ENCODE measurements around the gene HPSE2. TPM values are rescaled to one million over a fixed set of nuclear protein-coding genes. Genes with fewer than 3 reads are reported as not detected.
A peak's percentile ranks its signal among the peaks of the same experiment; 100 is the strongest.

HPSE2 gene
- total and polyA plus RNA-seq, 2 of the 13 experiments (the other 11 are each of a cell fraction or from before 2014, with no cell fraction given) = 0.01 TPM; not detected in 1

DNA sequence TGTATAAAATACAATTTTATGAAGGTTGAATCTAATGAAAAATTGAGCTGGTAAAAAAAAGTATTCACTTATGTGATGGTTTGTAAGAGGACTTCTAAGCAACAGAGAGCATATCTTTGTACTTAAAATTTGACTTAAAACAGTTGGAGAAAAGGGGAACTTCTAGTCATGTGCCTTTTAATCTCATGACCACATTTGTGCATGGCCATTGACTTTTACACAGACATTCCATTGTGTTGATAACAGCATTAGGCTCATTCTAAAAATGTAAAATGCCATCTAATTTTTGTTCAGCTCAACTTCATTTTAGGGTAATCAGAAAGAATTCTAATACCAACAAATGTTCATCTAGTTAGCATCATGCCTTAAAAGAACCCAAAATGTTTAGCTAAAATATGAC lies 119.9 kb downstream of the HPSE2 start (continued):
- TF ChIP-seq, protein P1, sequence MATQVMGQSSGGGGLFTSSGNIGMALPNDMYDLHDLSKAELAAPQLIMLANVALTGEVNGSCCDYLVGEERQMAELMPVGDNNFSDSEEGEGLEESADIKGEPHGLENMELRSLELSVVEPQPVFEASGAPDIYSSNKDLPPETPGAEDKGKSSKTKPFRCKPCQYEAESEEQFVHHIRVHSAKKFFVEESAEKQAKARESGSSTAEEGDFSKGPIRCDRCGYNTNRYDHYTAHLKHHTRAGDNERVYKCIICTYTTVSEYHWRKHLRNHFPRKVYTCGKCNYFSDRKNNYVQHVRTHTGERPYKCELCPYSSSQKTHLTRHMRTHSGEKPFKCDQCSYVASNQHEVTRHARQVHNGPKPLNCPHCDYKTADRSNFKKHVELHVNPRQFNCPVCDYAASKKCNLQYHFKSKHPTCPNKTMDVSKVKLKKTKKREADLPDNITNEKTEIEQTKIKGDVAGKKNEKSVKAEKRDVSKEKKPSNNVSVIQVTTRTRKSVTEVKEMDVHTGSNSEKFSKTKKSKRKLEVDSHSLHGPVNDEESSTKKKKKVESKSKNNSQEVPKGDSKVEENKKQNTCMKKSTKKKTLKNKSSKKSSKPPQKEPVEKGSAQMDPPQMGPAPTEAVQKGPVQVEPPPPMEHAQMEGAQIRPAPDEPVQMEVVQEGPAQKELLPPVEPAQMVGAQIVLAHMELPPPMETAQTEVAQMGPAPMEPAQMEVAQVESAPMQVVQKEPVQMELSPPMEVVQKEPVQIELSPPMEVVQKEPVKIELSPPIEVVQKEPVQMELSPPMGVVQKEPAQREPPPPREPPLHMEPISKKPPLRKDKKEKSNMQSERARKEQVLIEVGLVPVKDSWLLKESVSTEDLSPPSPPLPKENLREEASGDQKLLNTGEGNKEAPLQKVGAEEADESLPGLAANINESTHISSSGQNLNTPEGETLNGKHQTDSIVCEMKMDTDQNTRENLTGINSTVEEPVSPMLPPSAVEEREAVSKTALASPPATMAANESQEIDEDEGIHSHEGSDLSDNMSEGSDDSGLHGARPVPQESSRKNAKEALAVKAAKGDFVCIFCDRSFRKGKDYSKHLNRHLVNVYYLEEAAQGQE (IDR thresholded peaks at IDR 0.05; ENCODE audit: borderline replicate concordance in 1 of 2, low read depth in 1 of 2, low read length in 2 of 2) = no peak
- TF ChIP-seq ZFP1 (CRISPR knock-in tag; IDR thresholded peaks at IDR 0.05) = no peak
- TF ChIP-seq ZNF883 (CRISPR knock-in tag; IDR thresholded peaks at IDR 0.05; ENCODE audit: not compliant biosample characterization) = no peak
- TF ChIP-seq ZBTB38 (CRISPR knock-in tag; IDR thresholded peaks at IDR 0.05) = no peak
- TF ChIP-seq, protein P2, sequence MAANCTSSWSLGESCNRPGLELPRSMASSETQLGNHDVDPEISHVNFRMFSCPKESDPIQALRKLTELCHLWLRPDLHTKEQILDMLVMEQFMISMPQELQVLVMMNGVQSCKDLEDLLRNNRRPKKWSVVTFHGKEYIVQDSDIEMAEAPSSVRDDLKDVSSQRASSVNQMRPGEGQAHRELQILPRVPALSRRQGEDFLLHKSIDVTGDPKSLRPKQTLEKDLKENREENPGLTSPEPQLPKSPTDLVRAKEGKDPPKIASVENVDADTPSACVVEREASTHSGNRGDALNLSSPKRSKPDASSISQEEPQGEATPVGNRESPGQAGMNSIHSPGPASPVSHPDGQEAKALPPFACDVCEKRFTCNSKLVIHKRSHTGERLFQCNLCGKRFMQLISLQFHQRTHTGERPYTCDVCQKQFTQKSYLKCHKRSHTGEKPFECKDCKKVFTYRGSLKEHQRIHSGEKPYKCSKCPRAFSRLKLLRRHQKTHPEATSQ (CRISPR knock-in tag; IDR thresholded peaks at IDR 0.05; ENCODE audit: borderline replicate concordance) = no peak
- no peak for TF ChIP-seq SNRNP70 (IDR thresholded peaks at IDR 0.05; ENCODE audit: low read depth, low read length)

DNA sequence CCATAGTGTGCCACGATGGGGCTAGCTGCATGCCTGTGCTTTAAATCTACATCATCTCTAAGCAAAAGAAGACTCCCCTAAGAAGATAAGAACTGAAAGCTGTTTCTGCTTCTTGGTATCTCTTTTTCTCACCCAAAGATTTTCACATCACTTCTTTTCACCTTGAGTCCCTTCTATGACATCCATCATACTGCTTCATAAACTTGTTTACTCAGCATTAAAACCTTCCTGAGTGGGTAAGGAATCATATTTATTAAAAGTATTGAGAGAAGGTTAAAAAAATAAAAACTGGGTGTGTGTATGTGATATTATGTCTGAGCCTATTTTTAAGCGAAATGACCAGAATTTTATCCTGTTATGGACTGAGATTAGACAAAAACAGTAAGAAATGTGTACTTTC lies 150.3 kb downstream of the HPSE2 start:
- no peak overlapping the region for H2AFZ ChIP-seq (ENCODE audit: low read length)
- H4K20me1 ChIP-seq (ENCODE audit: insufficient read depth, low read length) = no peaks in the 10 kb centered on the region
- no peak overlapping the region for H3K4me2 ChIP-seq (ENCODE audit: low read depth, low read length)
- peak; percentile 36 to 61; a peak in 3 of 4 replicates for TF ChIP-seq MAFK (conservative IDR thresholded peaks at IDR 0.05 in 1 of 2, IDR thresholded peaks at IDR 0.05 in 1 of 2; ENCODE audit: low read length in 2 of 2)
- no peak for TF ChIP-seq CEBPG (CRISPR knock-in tag; IDR thresholded peaks at IDR 0.05)
- TF ChIP-seq MAFF (IDR thresholded peaks at IDR 0.05; ENCODE audit: low read depth, low read length) = peak; percentile 36; the same call in 1 of the 2 replicates
- POLR2A ChIA-PET = no interaction called here
- DNase-seq (ENCODE audit: low spot score) (no peak), ATAC-seq (no peak), FAIRE-seq (no peak)
- CTCF ChIA-PET (ENCODE audit: low intra/inter-chr PET ratio, low total read pairs) = no interaction called here
- intact Hi-C loops (cut with micrococcal nuclease; ENCODE audit: unreplicated experiment) = no loop called here
- no peaks in the 10 kb centered on the region for H3K27me3 ChIP-seq (ENCODE audit: control insufficient read depth in 1 of 2, insufficient read depth in 2 of 2, low read length in 2 of 2)
- H3K9ac ChIP-seq (ENCODE audit: insufficient read depth, low read depth, low read length) = no peak overlapping the region
- H3K9me3 ChIP-seq (ENCODE audit: low read length) = no peaks in the 10 kb centered on the region
- no peaks in the 10 kb centered on the region for H3K79me2 ChIP-seq (ENCODE audit: insufficient read depth, low read length)
- in situ Hi-C loops (cut with HindIII; ENCODE audit: extremely low pct_ligation_motif_present, low pct_unique_long_range_greater_than_20kb) = no loop called here
- no peak overlapping the region for H3K27ac ChIP-seq (ENCODE audit: extremely low read length, insufficient read depth, low read length)
- WGBS (ENCODE audit: low lambda C conversion rate) = 3% methylated on average over 2 of the region's 2 CpGs
- H3K4me1 ChIP-seq (ENCODE audit: insufficient read depth, low read length) = no peaks in the 10 kb centered on the region
- no peak overlapping the region for H3K4me3 ChIP-seq (replicated peaks in 1 of 3; ENCODE audit: insufficient read depth in 1 of 3, low read depth in 2 of 3, low read length in 3 of 3)
- no peaks in the 10 kb centered on the region for H3K36me3 ChIP-seq (replicated peaks in 1 of 2; ENCODE audit: control insufficient read depth in 1 of 2, insufficient read depth in 2 of 2, low read length in 2 of 2)
- no TSS peak for BruUV-seq (replicated peaks)
